Inflammatory macrophage treated with lipopolysaccharide for 4 hours (primary cell): ENCODE measurements around the gene SLC6A11.

Source experiments
- DNase-seq: peaks from one replicate; pipeline ENCODE4 v3.0.0-alpha.2; 2020

The SLC6A11 gene

DNA sequence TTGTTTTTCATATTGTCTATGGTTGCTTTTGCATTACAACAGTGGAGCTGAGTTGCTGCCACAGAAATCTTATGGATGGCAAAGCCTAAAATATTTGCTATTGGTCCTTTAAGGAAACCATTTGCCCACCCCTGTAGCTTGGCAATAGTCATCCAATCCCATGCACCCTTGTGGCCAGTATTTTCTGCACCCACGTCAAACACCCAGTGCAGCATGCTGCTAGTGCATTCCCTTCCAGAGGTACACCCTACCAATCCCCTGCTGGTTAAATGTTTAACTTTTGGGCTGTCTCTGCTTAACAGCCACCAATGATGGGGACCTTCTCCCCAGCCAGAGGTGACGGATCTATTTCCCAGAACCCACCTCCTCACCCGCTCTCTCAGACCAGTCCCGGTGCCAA lies 23.8 kb upstream of the SLC6A11 start:
- no peak for DNase-seq

DNA sequence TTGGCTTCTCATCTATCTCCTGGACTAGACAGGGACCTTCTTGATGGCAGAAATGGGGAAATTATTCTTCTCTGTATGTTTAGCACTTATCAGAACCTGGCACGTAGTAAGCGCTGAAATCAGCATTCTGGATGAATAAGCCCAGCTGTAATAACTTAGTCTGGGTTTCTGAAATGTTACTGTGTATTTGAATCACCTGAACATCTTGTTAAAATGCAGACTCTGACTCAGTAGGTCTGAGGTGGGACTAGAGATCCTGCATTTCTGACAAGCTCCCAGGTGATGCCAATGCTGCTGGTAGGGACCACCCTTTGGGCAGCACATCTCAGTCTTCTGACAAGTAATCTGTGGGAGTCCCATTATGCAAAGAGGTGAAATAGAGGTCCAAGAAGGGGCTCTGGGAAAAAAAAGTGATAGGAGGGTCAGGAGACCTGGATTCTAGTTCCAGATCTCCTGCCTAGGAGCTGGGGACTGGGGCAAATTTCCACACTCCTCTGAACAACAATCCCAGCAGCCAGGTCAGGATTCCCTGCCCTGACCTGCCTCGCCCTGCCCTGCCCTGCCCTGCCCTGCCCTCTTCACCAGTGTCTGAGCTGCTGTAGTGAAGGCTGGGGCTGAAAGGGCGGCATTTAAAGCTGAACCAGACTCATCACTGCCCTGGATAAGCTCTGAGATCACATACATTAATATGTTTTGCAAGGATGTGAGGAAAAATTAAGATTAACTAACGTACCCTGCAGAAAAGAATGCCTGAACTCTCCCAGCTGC lies 17.2 kb upstream of the SLC6A11 start:
- no peak for DNase-seq

DNA sequence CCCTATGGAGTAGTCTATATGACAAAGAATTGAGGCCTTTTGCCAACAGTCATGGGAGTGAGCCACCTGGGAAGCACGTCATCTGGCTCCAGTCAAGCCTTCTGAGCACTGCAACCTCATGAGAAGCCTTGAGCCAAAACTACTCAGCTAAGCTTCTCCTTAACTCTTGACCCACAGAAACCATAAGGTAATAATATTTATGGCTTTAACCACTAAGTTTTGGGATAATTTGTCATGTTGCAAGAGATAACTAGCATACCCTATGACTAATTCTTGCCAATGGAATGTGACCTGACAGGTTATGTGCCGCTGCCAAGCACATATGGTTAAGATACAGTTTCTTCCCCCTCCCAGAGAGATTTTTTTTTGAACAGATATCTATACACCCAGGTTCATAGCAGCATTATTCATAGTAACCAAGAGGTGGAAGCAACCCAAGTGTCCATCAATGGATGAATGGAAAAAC lies 11.8 kb upstream of the SLC6A11 start:
- DNase-seq = no peak

DNA sequence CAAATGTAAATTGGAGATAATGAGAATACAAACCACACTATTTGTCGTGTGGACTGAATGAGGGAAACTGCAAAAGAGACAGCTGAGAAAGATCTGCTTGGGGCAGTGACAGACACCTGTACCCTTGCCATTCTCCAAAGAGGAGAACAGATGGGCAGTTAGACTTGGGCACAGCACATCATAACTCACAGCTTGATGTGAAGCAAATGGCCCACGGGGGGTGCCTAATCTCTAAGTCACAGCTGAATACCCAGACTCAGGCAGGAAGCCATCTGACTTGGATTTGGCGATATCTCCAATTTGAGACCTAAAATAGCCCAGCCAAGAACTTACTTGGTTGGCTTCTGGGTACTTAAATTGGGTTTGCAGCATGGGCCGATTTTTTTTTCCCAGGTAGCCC lies 10.0 kb upstream of the SLC6A11 start:
- no peak for DNase-seq

DNA sequence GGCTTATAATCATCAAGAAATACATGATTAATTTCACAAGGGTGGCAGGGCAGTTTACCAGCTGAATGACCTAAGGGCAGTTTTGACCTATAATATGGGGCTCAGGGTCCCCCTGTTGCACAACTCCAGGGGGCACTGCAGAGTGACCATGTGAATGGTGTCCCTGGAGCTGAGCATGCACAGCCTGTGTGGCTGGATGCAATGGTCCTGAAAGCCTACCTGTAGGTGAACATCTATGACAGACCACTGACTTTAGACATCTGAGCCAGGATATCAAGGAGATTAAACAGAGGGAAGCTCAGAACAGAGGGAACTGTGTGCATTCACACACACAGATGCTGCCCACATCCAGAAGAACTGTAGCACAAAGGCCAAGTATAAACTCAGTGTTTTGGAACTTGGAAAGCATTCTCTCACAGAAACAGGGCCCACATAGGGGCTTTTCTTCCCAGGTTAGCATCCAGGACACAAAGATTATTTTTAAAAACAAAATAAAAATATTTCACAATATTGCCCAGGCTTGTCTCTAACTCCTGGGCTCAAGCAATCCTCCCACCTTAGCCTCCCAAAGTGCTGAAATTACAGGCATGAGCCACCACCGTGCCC lies 7.8 kb upstream of the SLC6A11 start:
- DNase-seq = no peak

DNA sequence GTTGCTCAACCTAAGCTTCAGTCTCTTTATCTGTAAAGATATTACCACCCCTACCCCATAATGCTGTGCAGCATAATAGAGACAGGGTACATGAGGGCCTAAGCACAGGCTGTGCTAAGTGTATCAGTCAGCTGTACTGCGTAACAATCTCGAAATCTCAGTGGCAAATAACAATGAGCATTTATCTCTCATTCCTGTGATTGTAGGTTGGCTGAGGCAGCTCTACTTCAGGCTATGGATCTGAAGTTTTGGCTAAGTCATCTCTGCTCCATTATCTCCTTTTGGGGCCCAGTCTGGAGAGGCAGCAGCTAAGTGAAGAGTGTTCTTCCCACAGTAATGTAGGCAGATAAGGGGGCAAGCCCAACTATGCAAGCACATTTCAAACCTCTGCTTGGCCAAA lies 7.1 kb upstream of the SLC6A11 start:
- no peak for DNase-seq

DNA sequence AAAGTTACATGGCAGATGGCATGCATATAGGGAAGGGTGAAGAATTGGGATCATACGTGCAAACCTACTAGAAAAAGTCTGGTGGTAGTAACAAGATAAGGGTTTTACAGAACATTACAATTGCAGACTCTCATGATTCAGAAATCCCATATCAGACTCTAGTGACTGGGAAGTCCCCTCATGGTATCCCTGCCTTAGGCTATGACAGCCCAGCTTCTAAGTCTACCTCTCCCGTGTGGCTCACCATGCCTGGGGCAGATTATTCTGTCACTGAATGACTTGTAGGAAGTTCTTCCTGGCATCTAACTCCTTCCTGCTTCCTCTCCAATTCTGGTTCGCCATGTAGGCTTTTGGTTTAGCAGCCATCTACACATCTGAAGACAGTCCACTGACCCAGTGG lies 5.7 kb upstream of the SLC6A11 start:
- DNase-seq = no peak

DNA sequence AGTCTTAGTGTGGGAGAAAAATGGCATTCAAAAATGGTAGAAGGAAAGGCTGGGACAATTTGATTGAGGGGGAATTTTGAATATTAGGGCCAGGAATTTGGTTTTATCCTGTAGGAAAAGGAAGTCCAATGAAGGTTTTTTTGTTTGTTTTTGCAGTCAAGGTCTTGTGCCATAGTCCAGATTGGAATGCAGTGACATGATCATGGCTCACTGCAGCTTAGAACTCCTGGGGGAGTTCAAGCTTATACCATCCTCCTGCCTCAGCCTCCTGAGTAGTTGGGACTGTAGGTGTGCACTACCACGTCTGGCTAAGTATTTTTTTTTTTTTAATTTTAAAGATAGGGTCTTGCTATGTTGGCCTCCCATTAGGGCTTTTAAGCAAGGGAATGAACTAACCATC lies 2.6 kb upstream of the SLC6A11 start:
- DNase-seq = no peak

DNA sequence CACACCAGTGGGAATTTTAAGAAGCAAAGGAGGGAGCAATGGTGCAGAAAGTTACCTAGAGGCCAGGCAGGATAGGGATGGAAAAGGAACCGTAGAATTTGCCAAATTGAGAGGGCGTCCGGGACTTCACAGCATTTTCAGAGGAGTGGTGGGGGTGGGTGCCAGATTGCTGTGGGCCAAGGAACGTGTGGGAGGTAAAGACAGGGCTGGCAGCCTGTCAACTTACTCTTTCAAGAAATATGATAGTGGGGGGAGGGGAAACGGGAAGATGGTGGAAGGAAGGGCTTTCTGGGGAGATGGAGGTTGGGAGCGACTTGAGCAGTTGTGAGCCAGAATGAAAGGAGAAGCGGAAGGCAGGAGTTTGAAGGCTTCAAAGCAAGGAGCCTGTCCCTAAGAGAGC lies 1.4 kb upstream of the SLC6A11 start:
- DNase-seq = no peak

DNA sequence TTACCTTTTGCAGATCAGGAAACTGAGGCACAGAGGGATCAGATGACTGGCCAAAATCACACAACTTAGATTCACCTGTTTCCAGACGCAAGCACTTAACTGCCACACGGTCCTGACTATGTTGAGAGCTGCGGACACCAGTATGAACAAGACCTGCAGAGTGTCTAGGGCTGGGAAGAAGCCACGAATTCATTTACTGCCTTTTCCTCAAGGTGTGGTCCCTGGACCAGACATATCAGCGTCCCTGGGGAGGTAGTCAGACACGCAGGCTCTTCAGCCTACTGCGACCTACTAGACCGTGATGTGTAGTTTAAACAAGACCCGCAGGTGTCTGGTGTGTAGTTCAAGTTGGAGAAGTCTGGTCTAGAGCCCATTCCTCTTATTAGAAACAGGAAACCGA lies 541 bp upstream of the SLC6A11 start:
- no peak for DNase-seq

DNA sequence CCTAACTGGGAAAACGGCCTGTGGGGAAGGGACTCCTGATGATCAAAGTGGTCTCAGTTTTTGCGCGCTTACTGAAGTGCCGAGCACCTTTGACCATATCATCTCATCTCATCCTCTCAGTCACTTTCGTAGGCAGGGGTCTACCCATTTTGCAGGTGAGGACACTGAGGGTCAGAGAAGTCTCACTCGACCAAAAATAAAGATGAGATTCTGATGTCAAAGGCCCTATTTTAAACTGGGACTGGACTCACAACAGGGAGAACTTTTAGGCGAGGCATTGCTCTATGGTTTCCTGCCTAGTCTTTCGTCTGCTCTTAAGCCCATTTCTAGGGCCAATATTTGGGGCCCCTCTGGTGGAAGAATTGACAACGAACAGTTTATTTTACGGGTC lies 830 bp downstream of the SLC6A11 start:
- no peak for DNase-seq

DNA sequence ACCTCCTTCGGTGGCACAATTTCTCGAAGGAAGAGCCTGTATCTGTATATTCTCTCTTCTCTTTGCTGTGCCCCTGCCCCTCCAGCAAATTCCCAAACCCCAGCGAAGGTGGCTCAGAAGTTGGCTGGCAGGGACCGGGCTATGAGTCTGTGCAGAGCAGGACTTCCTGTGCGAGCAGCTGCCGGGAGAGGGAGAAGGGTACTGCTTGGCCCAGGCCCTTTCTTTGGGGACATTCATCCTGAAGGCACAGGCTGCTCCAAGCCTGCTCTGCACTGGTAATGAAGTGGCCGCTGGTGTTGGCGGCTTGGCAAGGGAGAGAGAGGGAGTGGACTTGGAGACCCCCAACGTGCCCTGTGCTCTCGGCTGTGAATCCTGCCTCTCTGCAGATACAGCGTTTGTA lies 1.5 kb downstream of the SLC6A11 start:
- no peak for DNase-seq

DNA sequence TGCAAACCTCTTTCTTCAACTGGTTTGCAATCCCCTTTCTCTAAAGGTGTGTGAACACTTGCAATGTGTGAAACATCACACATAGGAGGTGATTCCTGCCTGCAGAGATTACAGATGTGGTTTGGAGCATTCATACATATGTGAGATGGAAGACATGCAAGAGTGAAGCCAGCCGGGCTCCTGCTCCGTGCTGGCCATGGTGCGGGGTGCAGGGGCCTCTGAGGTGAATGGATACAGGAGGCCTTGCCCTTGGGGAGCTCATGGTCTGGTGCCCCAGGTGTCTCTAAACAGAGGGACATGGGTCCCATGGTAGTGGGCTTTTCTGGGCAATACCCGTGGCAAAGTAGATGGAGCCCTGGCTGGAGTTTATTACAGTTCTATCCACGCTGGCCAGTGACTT lies 6.0 kb downstream of the SLC6A11 start:
- DNase-seq = no peak

DNA sequence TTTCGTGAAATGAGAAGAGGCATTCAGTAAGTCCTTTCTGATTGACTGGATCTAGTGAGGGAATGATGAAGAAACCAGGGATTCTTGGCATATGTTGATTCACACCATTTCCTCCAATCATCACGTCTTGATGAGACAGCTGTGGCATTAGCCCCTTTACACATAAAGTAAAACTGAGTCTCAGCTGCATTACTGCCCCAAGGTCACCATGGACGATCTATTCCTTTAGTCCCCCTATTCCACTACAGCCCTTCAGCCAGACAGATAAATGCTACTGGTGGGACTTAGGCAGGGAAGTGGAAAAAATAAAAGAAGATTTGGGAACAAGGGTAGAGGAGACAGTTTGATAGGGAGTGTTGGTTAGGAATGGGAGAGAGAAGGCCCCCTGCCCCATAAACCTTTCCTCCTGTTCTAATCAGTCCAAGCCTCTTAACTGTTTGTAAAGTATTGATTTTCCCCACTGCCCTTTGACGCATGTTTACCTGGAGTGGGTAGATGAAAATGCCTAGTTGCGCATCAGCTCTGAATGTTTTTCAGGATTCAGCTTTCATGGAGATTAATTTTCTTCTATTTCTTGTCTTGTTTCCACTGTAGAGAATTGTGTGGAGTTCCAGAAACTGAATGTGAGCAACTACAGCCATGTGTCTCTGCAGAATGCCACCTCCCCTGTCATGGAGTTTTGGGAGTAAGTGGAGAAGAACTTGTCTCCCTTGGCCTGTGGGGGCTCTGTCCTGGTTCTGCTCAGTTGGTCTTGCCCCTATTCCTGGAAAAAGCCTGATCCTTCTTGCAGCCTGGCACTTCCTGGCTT lies 6.9 kb downstream of the SLC6A11 start:
- DNase-seq = no peak

DNA sequence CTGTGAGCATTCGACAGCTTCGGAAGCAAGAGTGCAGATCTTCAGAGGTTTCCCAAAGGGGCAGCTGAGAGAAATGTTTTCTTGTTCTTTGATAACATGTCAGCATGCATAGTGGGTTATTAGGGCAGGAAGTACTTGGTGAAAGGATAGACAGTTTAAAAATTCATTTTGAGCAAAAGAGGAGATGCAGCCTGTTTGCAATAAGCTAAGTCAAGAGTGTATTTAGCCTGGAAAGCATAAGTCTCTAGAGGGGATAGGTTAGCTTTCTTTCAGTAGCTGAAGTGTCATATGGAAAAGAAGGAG lies 7.4 kb downstream of the SLC6A11 start:
- no peak for DNase-seq

DNA sequence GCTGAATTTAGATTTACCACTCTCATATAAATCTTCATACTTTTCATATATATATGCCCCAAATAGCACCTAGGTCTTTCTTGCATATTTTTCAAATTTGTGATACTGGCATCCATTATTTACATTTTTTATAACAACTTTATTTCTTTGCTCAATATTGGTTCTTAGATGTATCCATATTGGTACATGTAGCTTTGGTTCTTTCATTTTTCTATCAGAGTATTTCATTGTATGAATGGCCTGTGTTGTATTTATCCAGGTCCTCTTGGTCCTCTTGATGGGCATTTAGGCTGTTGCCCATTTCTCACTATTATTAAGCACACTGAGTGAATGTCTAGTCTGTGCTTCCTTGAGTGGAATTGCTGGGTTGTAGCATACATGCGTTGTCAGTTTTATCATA lies 8.4 kb downstream of the SLC6A11 start:
- DNase-seq = no peak

DNA sequence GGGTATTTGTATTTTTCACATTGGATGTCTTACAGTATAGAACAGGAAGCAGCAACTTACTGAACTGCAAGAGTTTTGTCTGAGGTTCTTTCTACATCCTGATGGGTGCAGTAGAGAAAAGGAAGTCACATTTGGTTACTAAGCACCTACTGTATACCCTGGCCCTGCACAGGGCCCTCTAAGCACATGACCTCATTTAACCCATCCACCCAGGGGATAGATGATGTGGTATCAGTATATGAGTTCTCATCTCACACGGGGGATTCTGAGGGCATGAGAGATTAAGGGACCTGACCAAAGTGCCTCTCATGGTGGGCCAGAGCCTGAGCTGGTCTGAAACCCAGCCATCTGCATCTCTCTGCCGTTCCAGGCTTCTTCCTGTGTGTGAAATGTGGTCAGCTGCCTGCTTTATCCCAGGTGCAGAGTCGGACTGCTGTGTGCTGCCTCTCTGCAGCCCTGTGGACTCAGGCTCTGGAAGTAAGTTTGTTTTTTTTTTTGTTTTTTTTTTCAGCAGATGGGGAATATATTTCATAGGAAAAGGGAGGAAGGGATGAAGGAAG lies 17.9 kb downstream of the SLC6A11 start:
- no peak for DNase-seq

DNA sequence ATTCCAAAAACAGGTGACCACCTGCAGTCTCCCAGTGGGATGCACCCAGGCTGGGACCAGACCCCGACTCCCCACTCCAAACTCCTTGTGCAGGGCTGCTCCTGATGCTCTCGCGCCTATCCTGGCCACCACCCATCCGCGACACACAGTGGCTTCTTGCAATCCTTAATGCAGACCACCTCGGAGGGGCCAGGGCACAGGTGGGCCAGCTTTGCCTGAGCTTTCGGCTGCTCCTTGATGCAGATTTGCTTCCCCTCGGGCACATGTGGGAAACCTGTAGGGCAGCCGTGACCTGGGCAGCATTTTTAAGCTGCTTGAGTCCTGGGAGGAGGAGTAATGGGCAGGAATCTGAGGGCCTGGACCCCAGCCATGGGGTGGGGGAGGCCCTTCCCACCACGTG lies 18.9 kb downstream of the SLC6A11 start:
- no peak for DNase-seq

DNA sequence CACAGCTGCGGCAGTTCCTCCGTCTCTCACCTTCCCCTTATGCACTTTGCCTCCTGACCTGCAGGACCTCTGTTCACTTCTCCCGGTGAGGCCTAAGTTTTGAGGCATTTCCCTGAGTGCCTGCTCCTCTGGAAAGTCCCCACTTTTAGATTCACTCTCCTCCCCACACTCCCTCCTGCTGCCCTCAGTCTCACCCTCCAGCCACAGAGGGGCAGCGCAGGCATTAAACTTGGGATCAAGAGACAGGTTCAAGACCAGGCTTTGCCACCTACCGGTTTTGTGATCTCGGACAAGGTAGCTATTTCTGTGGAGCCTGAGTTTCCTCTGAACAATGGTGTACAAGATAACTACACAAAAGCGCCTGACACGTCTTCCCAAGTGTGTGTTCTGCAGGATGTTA lies 19.4 kb downstream of the SLC6A11 start:
- DNase-seq = peak; percentile 35

DNA sequence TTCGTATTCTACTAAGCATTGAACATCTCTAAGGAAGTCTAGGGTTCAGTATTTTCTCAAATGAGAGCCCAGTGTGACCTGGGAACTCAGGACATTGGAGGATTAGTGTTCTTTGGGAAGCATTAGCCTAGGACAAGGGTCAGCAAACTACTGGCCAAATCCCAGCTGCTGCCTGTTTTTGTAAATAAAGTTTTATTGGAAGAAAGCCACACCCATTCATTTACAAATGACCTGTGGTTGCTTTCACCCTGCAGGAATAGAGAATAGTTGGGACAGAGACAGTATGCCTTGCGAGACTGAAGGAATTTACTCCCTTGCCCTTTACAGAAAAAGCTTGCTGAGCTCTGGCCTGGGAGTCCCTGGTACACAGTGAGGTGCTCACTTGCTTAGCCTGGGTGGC lies 20.6 kb downstream of the SLC6A11 start:
- no peak for DNase-seq

DNA sequence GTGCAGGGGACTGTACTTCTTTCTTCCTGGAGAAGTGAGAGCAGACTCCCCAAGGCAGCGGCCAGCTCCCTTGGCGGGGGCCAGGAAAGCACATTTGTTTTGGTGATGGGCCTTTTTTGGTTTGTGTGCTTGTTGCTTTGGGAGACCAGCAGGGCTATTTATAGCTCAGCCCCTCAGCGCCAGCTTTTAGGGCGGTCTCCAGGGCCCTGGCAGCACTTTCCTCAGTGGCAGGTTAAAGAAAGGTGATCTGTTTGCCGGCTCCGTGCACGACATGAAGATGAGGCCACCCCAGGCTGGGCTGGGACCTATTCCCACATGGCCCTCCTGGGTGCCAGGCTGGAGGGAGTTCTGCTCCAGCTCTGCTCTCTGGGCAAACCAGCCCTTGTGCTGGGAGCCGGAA lies 21.8 kb downstream of the SLC6A11 start:
- no peak for DNase-seq

DNA sequence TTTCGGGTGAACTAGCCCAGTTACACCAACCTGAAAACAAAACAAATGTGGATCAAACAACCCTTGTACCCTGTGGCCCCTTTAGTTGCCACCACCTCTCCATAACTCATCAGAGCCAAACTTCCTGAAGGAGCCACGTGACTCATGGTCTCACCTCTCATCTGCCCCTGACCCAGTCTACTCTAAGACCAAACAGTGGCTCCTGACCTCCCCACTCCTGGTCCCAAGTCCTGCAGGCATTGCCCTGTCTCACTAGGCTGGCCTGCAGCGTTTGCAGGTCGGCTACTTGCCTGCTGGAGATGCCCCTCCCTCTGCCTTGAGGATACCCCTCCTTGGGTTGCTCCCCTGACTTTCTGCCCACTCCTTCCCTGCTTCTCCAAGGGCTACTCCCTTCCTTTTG lies 23.1 kb downstream of the SLC6A11 start:
- no peak for DNase-seq

DNA sequence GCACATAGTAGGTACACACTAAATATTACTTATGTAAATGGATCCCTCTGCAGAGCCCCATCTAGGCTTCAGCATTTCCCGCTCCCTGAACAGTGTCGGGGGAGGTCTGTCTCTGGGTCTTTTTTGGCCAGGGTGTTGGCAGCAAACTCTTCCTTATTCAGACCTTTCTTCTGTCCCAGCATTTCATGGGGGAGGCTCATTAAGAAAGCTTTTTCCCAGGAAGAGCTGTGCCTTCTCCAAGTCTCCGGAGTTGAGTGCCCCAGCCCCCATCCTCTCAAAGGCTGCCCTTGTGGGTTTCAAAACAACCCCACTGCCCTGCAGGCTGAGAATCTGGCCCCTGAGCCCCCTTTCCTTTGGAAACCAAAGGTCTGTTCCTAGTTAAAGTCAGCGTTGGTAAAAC lies 25.1 kb downstream of the SLC6A11 start:
- no peak for DNase-seq

DNA sequence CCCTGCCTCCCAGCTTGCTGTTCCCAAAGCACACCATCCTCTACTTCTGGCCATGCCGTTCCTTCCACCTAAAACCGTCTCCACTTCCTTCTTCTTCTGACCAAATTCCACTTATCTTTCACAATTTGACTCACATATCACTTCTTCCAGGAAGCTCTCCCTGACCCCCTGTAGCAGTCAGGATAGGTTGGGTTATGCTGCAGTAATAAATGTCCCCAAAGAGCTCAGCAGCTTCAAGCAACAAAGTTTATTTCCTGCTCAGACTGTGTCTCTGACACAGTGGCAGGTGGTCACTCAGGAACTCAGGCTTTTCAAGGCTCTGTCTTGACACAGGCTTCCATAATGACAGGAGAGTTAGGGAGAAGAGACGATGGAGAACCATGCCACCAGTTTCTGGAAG lies 27.4 kb downstream of the SLC6A11 start:
- no peak for DNase-seq
